ENCODE data around the gene ZNF428.
"Not testable (repeated sequence)": the region's sequence is repeated elsewhere in the genome, so short reads cannot be mapped to it uniquely, and the experiment has no call there.

The ZNF428 gene

GRCh38 chr19:43639519-43640423, 20.3 kb upstream of the ZNF428 start, which contains the start of gene CADM4:
TSS of gene CADM4 (minus strand) at chr19:43639850. CDS start at chr19:43639790, 60 bp downstream.
- TF ChIP-seq CTCF (IDR thresholded peaks at IDR 0.05; ENCODE audit: low read depth, low read length) = no peak
- no peak for DNase-seq (ENCODE audit: extremely low read depth, low read depth)

- no peak for TF ChIP-seq CTCF (IDR thresholded peaks at IDR 0.05; ENCODE audit: low read depth, low read length)
- DNase-seq (ENCODE audit: extremely low read depth, low read depth) = no peak
Measured at GRCh38 chr19:43638995-43639518, 19.6 kb upstream of the ZNF428 start.

DNA sequence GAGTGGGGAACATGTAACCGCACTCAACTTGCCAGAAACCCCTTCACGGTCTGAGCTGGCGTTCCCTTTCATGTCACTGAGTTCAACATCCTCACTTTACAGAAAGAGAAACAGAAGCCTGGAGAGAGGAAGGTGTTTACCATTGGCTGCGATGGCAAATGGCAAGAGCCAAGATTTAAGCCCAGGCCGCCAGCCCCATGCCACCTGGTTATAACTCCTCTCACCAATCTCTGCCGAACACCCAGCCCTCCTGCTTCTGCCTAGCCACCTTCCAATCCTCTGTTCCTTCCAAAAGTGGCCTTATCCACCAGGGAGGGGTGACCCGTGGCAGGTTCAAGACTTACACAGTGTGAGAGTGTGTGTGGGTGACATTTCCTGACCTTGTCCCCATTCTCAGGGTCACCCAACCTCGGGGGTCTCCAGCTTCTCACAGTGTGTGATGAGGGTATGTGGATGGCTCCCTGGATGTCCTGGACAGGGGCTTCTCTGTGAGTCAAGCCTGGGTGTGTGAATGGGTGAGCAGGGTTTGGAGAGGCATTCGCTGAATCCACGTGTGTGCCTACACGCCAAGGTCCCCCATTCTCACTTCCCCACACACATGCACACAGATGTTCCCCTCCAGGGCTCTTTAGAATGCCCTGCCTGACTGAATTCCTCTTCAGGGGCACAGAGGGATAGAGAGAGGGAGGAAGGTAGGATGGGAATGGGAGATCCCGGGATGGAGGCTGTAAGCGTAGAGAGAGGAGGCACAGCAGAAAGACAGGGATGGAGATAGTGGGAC, 19.0 kb upstream of the ZNF428 start:
- no peak for DNase-seq (ENCODE audit: extremely low read depth, low read depth)
- no peak for TF ChIP-seq CTCF (IDR thresholded peaks at IDR 0.05; ENCODE audit: low read depth, low read length)

DNA sequence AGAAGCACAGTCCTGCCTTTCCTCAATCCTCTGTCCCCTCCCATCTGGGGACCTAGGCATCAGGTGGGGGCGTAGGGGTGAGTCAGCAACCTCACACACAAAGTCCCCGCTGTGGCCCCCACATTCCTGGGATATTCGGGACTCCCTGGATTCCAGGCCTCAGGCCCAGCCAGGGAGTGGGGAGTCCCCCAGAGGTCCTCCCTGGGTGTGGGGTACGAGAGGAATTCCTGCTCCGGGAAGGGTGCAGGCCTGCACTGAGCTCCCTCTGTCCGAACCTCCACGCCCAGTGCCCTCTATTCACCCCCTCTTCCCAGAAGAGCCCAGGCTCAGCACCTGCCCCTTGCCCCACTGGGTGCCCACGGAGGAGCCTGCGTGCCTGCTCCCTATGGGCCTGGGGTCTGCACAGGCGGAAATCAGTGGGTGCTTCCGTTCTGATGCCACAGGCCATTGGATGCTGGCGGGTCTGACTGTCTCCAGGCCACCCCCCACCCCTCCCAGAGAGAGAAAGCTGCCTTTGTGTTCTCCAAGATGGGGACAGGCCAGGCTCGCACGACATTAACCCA, 16.8 kb upstream of the ZNF428 start:
- no peak for DNase-seq (ENCODE audit: extremely low read depth, low read depth)
- no peak for TF ChIP-seq CTCF (IDR thresholded peaks at IDR 0.05; ENCODE audit: low read depth, low read length)

- DNase-seq (ENCODE audit: extremely low read depth, low read depth) = not testable (repeated sequence)
Measured at GRCh38 chr19:43635561-43635940, 16.1 kb upstream of the ZNF428 start.

DNA sequence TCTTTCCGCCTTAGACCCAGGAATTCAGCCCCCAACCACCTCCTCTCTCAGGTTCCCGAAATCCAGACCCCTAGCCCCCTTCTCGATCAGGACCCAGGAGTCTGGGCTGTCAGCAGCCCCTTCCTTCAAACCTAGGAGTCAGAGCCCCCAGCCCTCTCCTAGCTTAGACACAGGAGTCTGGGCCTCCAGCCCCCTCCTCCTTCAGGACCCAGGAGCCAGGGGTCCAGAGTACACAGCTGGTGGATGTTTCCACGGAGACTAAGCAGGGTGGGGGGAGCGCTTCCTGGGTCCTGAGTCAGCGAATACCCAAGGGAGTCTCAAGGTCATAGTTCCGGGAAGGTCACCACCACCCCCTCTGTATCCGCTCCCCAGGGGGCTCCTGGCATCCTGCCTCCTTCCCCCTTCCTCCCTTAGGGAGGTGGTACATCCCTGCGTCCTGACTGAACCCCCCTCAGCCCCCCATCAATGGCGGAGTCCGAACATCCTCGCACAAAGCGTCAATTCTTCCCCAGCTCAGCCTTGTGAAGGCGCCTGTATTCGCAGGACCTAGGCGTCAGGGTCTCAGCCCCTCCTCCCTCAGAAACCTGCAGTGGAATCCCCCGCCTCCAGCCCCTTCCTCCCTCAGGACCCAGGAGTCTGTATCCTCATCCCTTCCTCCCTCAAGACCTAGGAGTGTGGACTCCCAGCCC, 15.6 kb upstream of the ZNF428 start:
- no peak for DNase-seq (ENCODE audit: extremely low read depth, low read depth)
- no peak for TF ChIP-seq CTCF (IDR thresholded peaks at IDR 0.05; ENCODE audit: low read depth, low read length)

- no peak for TF ChIP-seq CTCF (IDR thresholded peaks at IDR 0.05; ENCODE audit: low read depth, low read length)
Measured at GRCh38 chr19:43634506-43634871, 15.1 kb upstream of the ZNF428 start.

More at GRCh38 chr19:43634506-43634871, 15.1 kb upstream of the ZNF428 start:
- no peak for DNase-seq (ENCODE audit: extremely low read depth, low read depth)

Data from AG09319 (cell line).